DOHH2 (cell line): ENCODE data around the gene ATXN7L3.
A peak's percentile ranks its signal among the peaks of the same experiment; 100 is the strongest.

Experiments
- H3F3A ChIP-seq: fragments of 200-600 bp; sonication (generic), shearing (Covaris generic); 2 replicates; pipeline ENCODE4 v1.6.0; 2016; ENCODE audit warnings: antibody characterized with exemption, mild to moderate bottlenecking; ENCODE audit not compliant: control insufficient read depth, insufficient read depth
- H3K27ac ChIP-seq: fragments of 200-600 bp; sonication (generic); 2 replicates; pipeline ENCODE4 v1.5.1; 2014; ENCODE audit warnings: low read depth, mild to moderate bottlenecking, low read length, moderate library complexity
- H3K27me3 ChIP-seq: fragments of 200-600 bp; sonication (generic); 2 replicates; pipeline ENCODE4 v1.6.1; 2014; ENCODE audit warnings: mild to moderate bottlenecking, low read length, mixed read lengths; ENCODE audit not compliant: control insufficient read depth
- H3K36me3 ChIP-seq: fragments of 200-600 bp; sonication (generic); 2 replicates; pipeline ENCODE4 v1.6.1; 2014; ENCODE audit warnings: mild to moderate bottlenecking, low read length, moderate library complexity, mixed read lengths; ENCODE audit not compliant: control insufficient read depth
- H3K4me1 ChIP-seq: fragments of 200-600 bp; sonication (generic); 2 replicates; pipeline ENCODE4 v1.6.1; 2014; ENCODE audit warnings: mild to moderate bottlenecking, low read length, mixed read lengths; ENCODE audit not compliant: control insufficient read depth
- H3K4me2 ChIP-seq: fragments of 200-600 bp; sonication (generic); 2 replicates; pipeline ENCODE4 v1.6.0; 2014; ENCODE audit warnings: mild to moderate bottlenecking, low read length, moderate library complexity
- H3K4me3 ChIP-seq: fragments of 200-600 bp; sonication (generic); 2 replicates; pipeline ENCODE4 v1.5.1; 2014; ENCODE audit warnings: mild to moderate bottlenecking, low read length, mixed read lengths
- H3K79me2 ChIP-seq: fragments of 200-600 bp; sonication (generic); 2 replicates; pipeline ENCODE4 v1.6.1; 2014; ENCODE audit warnings: mild to moderate bottlenecking, low read length, mixed read lengths; ENCODE audit not compliant: control insufficient read depth
- H3K9me2 ChIP-seq: fragments of 200-600 bp; sonication (generic); replicated peaks from 2 replicates; pipeline ENCODE4 v1.6.1; 2014; ENCODE audit warnings: mild to moderate bottlenecking, low read length, mixed read lengths; ENCODE audit not compliant: control insufficient read depth
- H3K9me3 ChIP-seq: fragments of 200-600 bp; sonication (generic); 2 replicates; pipeline ENCODE4 v1.6.1; 2014; ENCODE audit warnings: antibody characterized with exemption, low read length, mixed read lengths; ENCODE audit not compliant: control insufficient read depth, insufficient read depth
- H4K20me1 ChIP-seq: fragments of 200-600 bp; sonication (generic); 2 replicates; pipeline ENCODE4 v1.6.0; 2014; ENCODE audit warnings: low read depth, mild to moderate bottlenecking, antibody characterized with exemption, low read length, moderate library complexity; ENCODE audit not compliant: control insufficient read depth, insufficient read depth
- EZH2phosphoT487 ChIP-seq: fragments of 200-600 bp; sonication (generic); IDR thresholded peaks from 2 replicates; pipeline ENCODE4 v1.6.1; 2017; ENCODE audit warnings: borderline replicate concordance, mild to moderate bottlenecking, antibody characterized with exemption, low read length, moderate library complexity, mixed read lengths
- TF ChIP-seq, protein P1 (sequence below): fragments of 200-600 bp; sonication (generic); IDR thresholded peaks from one replicate; pipeline ENCODE4 v1.5.1; 2014; ENCODE audit warnings: antibody characterized with exemption, mild to moderate bottlenecking, low read depth, low read length; ENCODE audit not compliant: poor library complexity, severe bottlenecking

Gene ATXN7L3

DNA sequence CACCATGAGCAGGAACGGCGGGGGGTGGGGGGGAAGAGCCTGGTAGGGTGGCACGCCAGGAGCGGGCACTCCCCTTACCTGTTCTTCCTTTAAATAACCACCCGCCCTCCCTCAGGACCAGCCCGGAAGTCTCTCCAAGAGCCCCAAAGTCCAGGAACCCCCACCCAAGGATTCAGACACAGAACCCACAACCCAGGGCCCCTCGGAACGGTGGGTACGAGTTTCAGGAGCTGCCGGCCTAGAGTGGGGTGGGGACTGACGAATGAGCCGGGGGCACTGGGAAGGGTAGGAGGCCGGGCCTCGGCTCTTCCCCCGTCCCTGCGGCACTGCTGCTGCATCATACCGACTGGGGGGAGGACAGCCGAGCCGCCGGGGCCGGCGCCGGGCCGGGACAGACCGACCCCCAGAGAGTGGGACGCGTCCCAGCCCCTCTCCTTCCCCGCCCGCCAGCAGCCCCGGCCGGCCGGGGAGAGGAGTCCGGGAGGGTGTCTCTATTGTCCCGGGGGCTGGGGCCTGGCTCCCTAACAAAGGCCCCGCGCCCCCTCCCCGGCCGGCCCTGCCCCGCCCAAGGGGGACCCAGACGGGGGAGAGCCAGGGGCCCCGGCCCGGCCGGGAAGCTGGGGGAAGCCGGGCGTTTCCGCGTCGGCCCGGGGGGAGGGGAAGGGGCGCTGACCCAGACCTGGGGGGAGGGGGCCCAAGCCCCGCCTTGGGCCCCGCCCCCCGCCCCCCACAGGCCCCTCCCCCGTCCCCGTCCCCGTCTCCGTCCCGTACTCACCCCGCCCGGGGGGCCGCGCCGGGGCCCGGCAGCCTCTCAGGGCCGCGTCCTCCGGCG, 747 bp downstream of the ATXN7L3 start:
- Histone ChIP-seq H3K4me2 (peak overlapping the region; percentile 98), H3K27me3 (no peaks in the 10 kb centered on the region), H3K36me3 (peaks cover 44% of the 10 kb centered on the region), H3F3A (peaks cover 17% of the 10 kb centered on the region), H3K27ac (peak overlapping the region; percentile 94), H3K4me1 (peaks cover 48% of the 10 kb centered on the region), H3K9me3 (no peaks in the 10 kb centered on the region), H3K9me2 (no peaks in the 10 kb centered on the region), H4K20me1 (no peaks in the 10 kb centered on the region), H3K4me3 (peak overlapping the region; percentile 96), H3K79me2 (peaks cover 25% of the 10 kb centered on the region)
- no peak for TF ChIP-seq EZH2phosphoT487
- TF ChIP-seq, protein P1, sequence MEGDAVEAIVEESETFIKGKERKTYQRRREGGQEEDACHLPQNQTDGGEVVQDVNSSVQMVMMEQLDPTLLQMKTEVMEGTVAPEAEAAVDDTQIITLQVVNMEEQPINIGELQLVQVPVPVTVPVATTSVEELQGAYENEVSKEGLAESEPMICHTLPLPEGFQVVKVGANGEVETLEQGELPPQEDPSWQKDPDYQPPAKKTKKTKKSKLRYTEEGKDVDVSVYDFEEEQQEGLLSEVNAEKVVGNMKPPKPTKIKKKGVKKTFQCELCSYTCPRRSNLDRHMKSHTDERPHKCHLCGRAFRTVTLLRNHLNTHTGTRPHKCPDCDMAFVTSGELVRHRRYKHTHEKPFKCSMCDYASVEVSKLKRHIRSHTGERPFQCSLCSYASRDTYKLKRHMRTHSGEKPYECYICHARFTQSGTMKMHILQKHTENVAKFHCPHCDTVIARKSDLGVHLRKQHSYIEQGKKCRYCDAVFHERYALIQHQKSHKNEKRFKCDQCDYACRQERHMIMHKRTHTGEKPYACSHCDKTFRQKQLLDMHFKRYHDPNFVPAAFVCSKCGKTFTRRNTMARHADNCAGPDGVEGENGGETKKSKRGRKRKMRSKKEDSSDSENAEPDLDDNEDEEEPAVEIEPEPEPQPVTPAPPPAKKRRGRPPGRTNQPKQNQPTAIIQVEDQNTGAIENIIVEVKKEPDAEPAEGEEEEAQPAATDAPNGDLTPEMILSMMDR = no peak

DNA sequence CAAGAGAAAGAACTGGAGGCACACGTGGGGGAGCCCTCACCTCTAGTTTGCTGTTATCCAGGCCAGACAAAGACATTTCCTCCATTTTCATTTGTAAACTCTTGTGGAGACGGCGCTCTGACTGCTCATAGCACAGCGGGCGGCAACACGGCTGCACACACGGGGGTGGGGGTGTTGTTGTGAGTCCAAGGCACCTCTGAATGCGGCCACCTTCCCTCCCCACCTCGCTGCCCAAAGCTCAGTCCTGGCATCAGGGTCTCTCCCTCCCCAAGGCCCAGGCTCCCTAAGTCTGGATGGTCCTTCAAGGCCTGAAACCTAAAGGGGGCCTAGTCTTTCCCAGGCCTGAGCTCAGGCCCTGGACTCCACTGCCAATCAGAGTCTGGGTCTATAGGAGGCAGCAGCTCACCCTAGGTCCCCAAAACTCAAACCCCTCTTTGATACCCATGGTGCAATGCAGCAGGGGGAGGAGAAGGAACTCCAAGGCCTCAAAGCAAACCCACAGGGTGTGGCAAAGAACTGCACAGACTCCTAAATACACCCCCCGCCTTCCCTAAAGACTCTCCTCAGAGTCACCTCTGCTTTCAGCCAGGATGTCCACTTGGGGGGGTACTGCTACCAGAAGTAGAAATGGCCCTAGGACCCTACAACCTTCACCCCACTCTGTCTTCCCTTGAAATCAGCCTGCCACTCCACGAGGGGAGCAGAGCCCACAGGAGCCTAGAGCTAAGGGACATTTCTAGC, 1.5 kb downstream of the ATXN7L3 start:
- Histone ChIP-seq H3K27me3 (no peaks in the 10 kb centered on the region), H4K20me1 (no peaks in the 10 kb centered on the region), H3K9me2 (no peaks in the 10 kb centered on the region), H3K4me2 (peak overlapping the region; percentile 98), H3K4me3 (peak overlapping the region; percentile 96), H3K79me2 (peaks cover 25% of the 10 kb centered on the region), H3F3A (peaks cover 12% of the 10 kb centered on the region), H3K9me3 (no peaks in the 10 kb centered on the region), H3K4me1 (peaks cover 40% of the 10 kb centered on the region), H3K36me3 (peaks cover 52% of the 10 kb centered on the region), H3K27ac (peak overlapping the region; percentile 94)
- no peak for TF ChIP-seq EZH2phosphoT487
- TF ChIP-seq, protein P1 = peak; percentile 42

DNA sequence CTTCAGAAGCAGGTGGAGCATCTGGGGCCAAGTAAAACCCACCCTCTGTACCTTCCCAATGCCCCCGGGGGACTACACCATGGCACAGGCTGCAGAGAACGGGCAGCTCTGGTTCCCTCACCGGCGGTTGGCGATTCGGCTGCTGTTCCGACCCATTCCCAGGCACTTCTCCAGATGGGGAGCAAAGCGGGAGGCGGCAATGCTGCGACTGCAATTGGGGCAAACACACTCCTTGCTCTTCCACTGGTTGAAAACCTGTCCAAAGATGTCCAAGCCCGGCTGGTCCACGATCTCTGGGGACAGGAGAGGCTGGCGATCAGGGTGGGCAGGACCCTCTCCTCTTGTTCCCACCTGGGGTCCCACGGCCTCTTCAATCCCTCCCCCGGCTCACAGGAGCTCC, 2.6 kb downstream of the ATXN7L3 start:
- Histone ChIP-seq H3K4me1 (peaks cover 31% of the 10 kb centered on the region), H3K9me2 (no peaks in the 10 kb centered on the region), H3K4me3 (no peak overlapping the region), H3K4me2 (0 out of 2 replicates have a peak overlapping the region, but pooled peaks have one; percentile 98), H3K79me2 (peaks cover 25% of the 10 kb centered on the region), H3K27ac (no peak overlapping the region), H4K20me1 (no peaks in the 10 kb centered on the region), H3F3A (peaks cover 11% of the 10 kb centered on the region), H3K36me3 (peaks cover 62% of the 10 kb centered on the region), H3K27me3 (no peaks in the 10 kb centered on the region), H3K9me3 (no peaks in the 10 kb centered on the region)
- TF ChIP-seq, protein P1 = no peak
- no peak for TF ChIP-seq EZH2phosphoT487
